Ureter (tissue), 1 donor: ENCODE data around the gene SCUBE3. TPM values are rescaled to one million over a fixed set of nuclear protein-coding genes. Genes with fewer than 3 reads are reported as not detected.

Experiments
- DNase-seq: peaks from one replicate; pipeline ENCODE4 v3.0.0-alpha.2; 2020; ENCODE audit warnings: low spot score
- total RNA-seq: library from RNA; stranded (reverse); gene quantifications from one replicate; pipeline ENCODE4 v1.2.4, GENCODE V29; 2023
- donor health status: DM: yes; HTN: yes; CAD: no.

SCUBE3 gene
- 10.0 TPM for total RNA-seq

GRCh38 chr6:35213824-35214756 is at the start of gene SCUBE3:
Gene SCUBE3 (plus strand): TSS chr6:35213956. CDS start chr6:35214419, 463 bp downstream.
- DNase-seq, result no peak

- DNase-seq, result no peak
These were observed 49.5 kb upstream of the SCUBE3 start for GRCh38 chr6:35164277-35164676.

- DNase-seq, result no peak
These were observed 48.9 kb upstream of the SCUBE3 start for GRCh38 chr6:35164868-35165267.

- DNase-seq, result no peak
These were observed 48.1 kb upstream of the SCUBE3 start for GRCh38 chr6:35165630-35166071.

- no peak for DNase-seq
These were observed 47.6 kb upstream of the SCUBE3 start for GRCh38 chr6:35166116-35166515.

- DNase-seq, result no peak
These were observed 47.2 kb upstream of the SCUBE3 start for GRCh38 chr6:35166520-35166919.

- no peak for DNase-seq
These were observed 46.3 kb upstream of the SCUBE3 start for GRCh38 chr6:35167505-35167904.

GRCh38 chr6:35168461-35168861 is 45.3 kb upstream of the SCUBE3 start:
- no peak for DNase-seq

- no peak for DNase-seq
These were observed 43.6 kb upstream of the SCUBE3 start for GRCh38 chr6:35170166-35170565.

- DNase-seq, result no peak
These were observed 42.9 kb upstream of the SCUBE3 start for GRCh38 chr6:35170891-35171290.

- DNase-seq, result no peak
These were observed 40.7 kb upstream of the SCUBE3 start for GRCh38 chr6:35173044-35173426.

- no peak for DNase-seq
These were observed 40.2 kb upstream of the SCUBE3 start for GRCh38 chr6:35173427-35174087.

- no peak for DNase-seq
These were observed 39.7 kb upstream of the SCUBE3 start for GRCh38 chr6:35174088-35174434.

GRCh38 chr6:35174501-35174900 is 39.3 kb upstream of the SCUBE3 start:
- DNase-seq, result no peak

- DNase-seq, result no peak
These were observed 37.3 kb upstream of the SCUBE3 start for GRCh38 chr6:35176301-35177024.

GRCh38 chr6:35177157-35177556 is 36.6 kb upstream of the SCUBE3 start:
- no peak for DNase-seq

GRCh38 chr6:35177596-35177995 is 36.2 kb upstream of the SCUBE3 start:
- DNase-seq, result no peak

- DNase-seq, result no peak
These were observed 35.7 kb upstream of the SCUBE3 start for GRCh38 chr6:35178012-35178411.

- DNase-seq, result no peak
These were observed 34.6 kb upstream of the SCUBE3 start for GRCh38 chr6:35178932-35179832.

- no peak for DNase-seq
These were observed 33.7 kb upstream of the SCUBE3 start for GRCh38 chr6:35179901-35180535.
